SK-N-SH (cell line): Measurements from ENCODE around the gene CD68. TPM values are rescaled to one million over a fixed set of nuclear protein-coding genes. Genes with fewer than 3 reads are reported as not detected.

Source experiments
- CTCF ChIA-PET: fragments of 300-600, 350-600 bp; formaldehyde crosslinking; extraction: SDS; loops from one replicate; lab custom pipeline; 2021; lab: Yijun Ruan, JAX
- POLR2A ChIA-PET: fragments of 350-600 bp; sonication (Branson Sonifier 250); formaldehyde crosslinking; extraction: SDS; loops from one replicate; lab custom pipeline; 2020; ENCODE audit warnings: antibody characterized with exemption, inconsistent platforms; lab: Yijun Ruan, JAX
- DNase-seq: peaks from one replicate; pipeline ENCODE4 v3.0.0; 2012
- H2AFZ ChIP-seq: fragments of 200-600 bp; sonication (generic); 2 replicates; pipeline ENCODE4 v1.8.1; 2016; ENCODE audit warnings: antibody characterized with exemption, mild to moderate bottlenecking, low read depth
- H3F3A ChIP-seq: fragments of 200-600 bp; sonication (generic); replicated peaks from 2 replicates; pipeline ENCODE3; 2016; ENCODE audit warnings: antibody characterized with exemption, mild to moderate bottlenecking; ENCODE audit not compliant: insufficient read depth
- H3K27ac ChIP-seq, 2 experiments: fragments of 200-500 bp in 1 of 2; fragments of 200-600 bp in 1 of 2; sonication (Bioruptor generic) in 1 of 2; sonication (generic), shearing (Covaris generic) in 1 of 2; 2 replicates each; pipeline versions ENCODE4 v1.5.1 to v1.6.1; 2014 to 2016; ENCODE audit warnings: low read depth in 2 of 2, inconsistent platforms in 1 of 2, low read length in 1 of 2, mild to moderate bottlenecking in 1 of 2, mixed read lengths in 1 of 2
- H3K27me3 ChIP-seq: fragments of 200-600 bp; sonication (generic), shearing (Covaris generic); 2 replicates; pipeline ENCODE4 v1.6.1; 2016; ENCODE audit warnings: mixed run types; ENCODE audit not compliant: insufficient read depth
- H3K36me3 ChIP-seq, 2 experiments: fragments of 200-500 bp in 1 of 2; fragments of 200-600 bp in 1 of 2; sonication (Bioruptor generic) in 1 of 2; sonication (generic) in 1 of 2; replicated peaks in 1 of 2; 2 replicates each; pipeline versions ENCODE3 to v1.5.1; 2014 to 2016; ENCODE audit warnings: low read length in 1 of 2, mild to moderate bottlenecking in 1 of 2; ENCODE audit not compliant: insufficient read depth in 2 of 2, control insufficient read depth in 1 of 2
- H3K4me1 ChIP-seq, 2 experiments: fragments of 200-500 bp in 1 of 2; fragments of 200-600 bp in 1 of 2; sonication (Bioruptor generic) in 1 of 2; sonication (generic), shearing (Covaris generic) in 1 of 2; 2 replicates each; pipeline versions ENCODE4 v1.5.1 to v1.6.1; 2014 to 2016; ENCODE audit warnings: low read depth in 1 of 2, low read length in 1 of 2, mixed run types in 1 of 2; ENCODE audit not compliant: insufficient read depth in 2 of 2, control insufficient read depth in 1 of 2
- H3K4me2 ChIP-seq: fragments of 200-600 bp; sonication (generic), shearing (Covaris generic); 2 replicates; pipeline ENCODE4 v1.6.1; 2017; ENCODE audit warnings: mixed run types
- H3K4me3 ChIP-seq, 2 experiments: fragments of 200-500 bp in 1 of 2; fragments of 200-600 bp in 1 of 2; sonication (Bioruptor generic) in 1 of 2; sonication (generic), shearing (Covaris generic) in 1 of 2; 2 replicates each; pipeline versions ENCODE4 v1.5.1 to v1.8.1; 2014 to 2016; ENCODE audit warnings: low read depth in 2 of 2, inconsistent platforms in 1 of 2, low read length in 1 of 2, mild to moderate bottlenecking in 1 of 2, mixed read lengths in 1 of 2, moderate library complexity in 1 of 2
- H3K79me2 ChIP-seq: fragments of 200-600 bp; sonication (generic); 2 replicates; pipeline ENCODE4 v1.8.1; 2017; ENCODE audit warnings: mild to moderate bottlenecking; ENCODE audit not compliant: insufficient read depth
- H3K9ac ChIP-seq: fragments of 200-600 bp; sonication (generic); 2 replicates; pipeline ENCODE4 v1.6.1; 2017; ENCODE audit warnings: mixed run types
- H3K9me2 ChIP-seq: fragments of 200-600 bp; sonication (generic); 2 replicates; pipeline ENCODE4 v1.6.1; 2017; ENCODE audit warnings: mixed run types
- H3K9me3 ChIP-seq: fragments of 200-600 bp; sonication (generic); 2 replicates; pipeline ENCODE4 v1.6.1; 2017; ENCODE audit warnings: mixed run types, mild to moderate bottlenecking, moderate library complexity
- H4K20me1 ChIP-seq: fragments of 200-600 bp; sonication (generic); 2 replicates; pipeline ENCODE4 v1.6.1; 2017; ENCODE audit warnings: mild to moderate bottlenecking, mixed run types; ENCODE audit not compliant: insufficient read depth
- CHD2 ChIP-seq: fragments of 150-350 bp; IDR thresholded peaks from 2 replicates; pipeline ENCODE4 v1.6.1; 2018; ENCODE audit warnings: low read length; ENCODE audit not compliant: partially characterized antibody
- CTCF ChIP-seq: fragments of 200-600 bp; sonication (generic); IDR thresholded peaks from 2 replicates; pipeline ENCODE4 v1.6.1; 2017; ENCODE audit warnings: antibody characterized with exemption, mild to moderate bottlenecking, moderate library complexity
- EP300 ChIP-seq, 2 experiments: IDR thresholded peaks; 2 replicates each; pipeline versions ENCODE4 v1.4.0 to v1.6.1; 2012; ENCODE audit warnings: borderline replicate concordance in 1 of 2, low read depth in 1 of 2, low read length in 1 of 2
- EZH2phosphoT487 ChIP-seq: fragments of 200-600 bp; sonication (generic); IDR thresholded peaks from 2 replicates; pipeline ENCODE4 v1.6.1; 2017; ENCODE audit warnings: low read depth, mixed run types, mild to moderate bottlenecking, antibody characterized with exemption, moderate library complexity, borderline replicate concordance
- FOSL2 ChIP-seq: IDR thresholded peaks from 2 replicates; pipeline ENCODE4 v1.4.0; 2012; ENCODE audit warnings: low read depth, mild to moderate bottlenecking, moderate library complexity, borderline replicate concordance
- FOXM1 ChIP-seq: IDR thresholded peaks from 2 replicates; pipeline ENCODE4 v1.4.0; 2012; ENCODE audit warnings: low read depth, mild to moderate bottlenecking
- GABPA ChIP-seq: IDR thresholded peaks from 2 replicates; pipeline ENCODE4 v1.4.0; 2012; ENCODE audit warnings: low read depth, mild to moderate bottlenecking
- JUND ChIP-seq: IDR thresholded peaks from 2 replicates; pipeline ENCODE4 v1.4.0; 2012
- MEF2A ChIP-seq: IDR thresholded peaks from 2 replicates; pipeline ENCODE4 v1.4.0; 2012; ENCODE audit warnings: low read depth, borderline replicate concordance
- NFIC ChIP-seq: IDR thresholded peaks from 2 replicates; pipeline ENCODE4 v1.4.0; 2012; ENCODE audit warnings: borderline replicate concordance
- POLR2AphosphoS5 ChIP-seq: IDR thresholded peaks from 2 replicates; pipeline ENCODE4 v1.6.1; 2012; ENCODE audit warnings: low read depth, low read length
- RCOR1 ChIP-seq: fragments of 150-350 bp; IDR thresholded peaks from 2 replicates; pipeline ENCODE4 v1.6.1; 2017; ENCODE audit warnings: antibody characterized with exemption, low read length
- RXRA ChIP-seq: IDR thresholded peaks from 2 replicates; pipeline ENCODE4 v1.4.0; 2012; ENCODE audit warnings: low read depth, mild to moderate bottlenecking, borderline replicate concordance
- TAF1 ChIP-seq: IDR thresholded peaks from 2 replicates; pipeline ENCODE4 v1.6.1; 2012; ENCODE audit warnings: low read depth, mild to moderate bottlenecking, low read length, moderate library complexity, borderline replicate concordance
- TCF12 ChIP-seq: IDR thresholded peaks from 2 replicates; pipeline ENCODE4 v1.4.0; 2012
- TEAD4 ChIP-seq: IDR thresholded peaks from 2 replicates; pipeline ENCODE4 v1.4.0; 2012; ENCODE audit warnings: mild to moderate bottlenecking, borderline replicate concordance; ENCODE audit not compliant: insufficient read depth
- YY1 ChIP-seq: IDR thresholded peaks from 2 replicates; pipeline ENCODE4 v1.4.0; 2012; ENCODE audit warnings: low read depth, mild to moderate bottlenecking
- ZBTB33 ChIP-seq: IDR thresholded peaks from 2 replicates; pipeline ENCODE4 v1.4.0; 2012; ENCODE audit warnings: low read depth, borderline replicate concordance
- WGBS: methylation state at CpG from one replicate; pipeline ENCODE4 v1.1.6; 2017; ENCODE audit warnings: low lambda C conversion rate; 5-methylcytosine and 5-hydroxymethylcytosine counted together
- polyA plus RNA-seq, 3 experiments: library from polyadenylated mRNA; depleted of rRNA; stranded (reverse); fragments of >200 nt; gene quantifications; 2 replicates each; pipeline ENCODE4 v1.2.3, GENCODE V29; 2012

Gene CD68
- polyA plus RNA-seq, 1 of the 3 experiments (the other 2 are of a cell fraction), result 62.4 TPM

GRCh38 chr17:7575959-7576358, 3.5 kb upstream of the CD68 start (continued):
- no peak for TF ChIP-seq ZBTB33
- no peak for TF ChIP-seq MEF2A
- TF ChIP-seq RXRA, result no peak
- TF ChIP-seq JUND, result no peak

GRCh38 chr17:7576432-7576937, 3.0 kb upstream of the CD68 start:
- H3K4me2 ChIP-seq, result peak overlapping the region; percentile 96; the same call in 1 of the 2 replicates
- H3K36me3 ChIP-seq, result peaks cover 54 to 60% of the 10 kb centered on the region in 2 experiments
- H3K27ac ChIP-seq, result peak overlapping the region in 1 of 2 experiments; percentile 92; a peak in 1 of 4 replicates
- 83% methylated on average over 11 of the region's 14 CpGs for WGBS
- no peak overlapping the region for H3K9ac ChIP-seq
- no peaks in the 10 kb centered on the region for H3K9me2 ChIP-seq
- no peak overlapping the region for H2AFZ ChIP-seq
- ChIA-PET POLR2A (interaction anchor here (1.2 kb wide), 1 partner anchor 39 kb away, joined by 5 read pairs; the partner anchor contains the start of gene FXR2), CTCF (interaction anchor here (0.6 to 1.7 kb wide), 3 partner anchors 15 to 271 kb away, joined by 3 to 8 read pairs (median 3); partner anchors contain the start of gene SENP3)
- peaks cover 69% of the 10 kb centered on the region for H3K79me2 ChIP-seq
- no peaks in the 10 kb centered on the region for H3K9me3 ChIP-seq
- peaks cover 61% of the 10 kb centered on the region for H4K20me1 ChIP-seq
- peaks cover 22 to 32% of the 10 kb centered on the region in 2 experiments for H3K4me1 ChIP-seq
- no peaks in the 10 kb centered on the region for H3K27me3 ChIP-seq
- H3F3A ChIP-seq, result peaks cover 61% of the 10 kb centered on the region
- no peak overlapping the region for H3K4me3 ChIP-seq
- DNase-seq, result no peak
- TF ChIP-seq YY1, result no peak
- TF ChIP-seq POLR2AphosphoS5, result no peak; the same call in 1 of the 2 replicates
- TF ChIP-seq TEAD4, result no peak
- no peak for TF ChIP-seq RCOR1
- TF ChIP-seq GABPA, result no peak
- TF ChIP-seq CHD2, result no peak
- TF ChIP-seq FOSL2, result no peak
- TF ChIP-seq JUND, result no peak
- no peak for TF ChIP-seq RXRA
- TF ChIP-seq EP300 (IDR thresholded peaks at IDR 0.05; ENCODE audit: borderline replicate concordance in 1 of 2, low read depth in 1 of 2, low read length in 1 of 2), result no peak
- TF ChIP-seq TAF1, result no peak
- no peak for TF ChIP-seq CTCF
- TF ChIP-seq TCF12, result no peak
- no peak for TF ChIP-seq EZH2phosphoT487
- no peak for TF ChIP-seq NFIC
- TF ChIP-seq FOXM1, result no peak
- TF ChIP-seq, all 33 proteins: peak for 0
